Upper lobe of left lung (tissue), 6 donors: Measurements from ENCODE around the gene GLRX5. TPM values are rescaled to one million over a fixed set of nuclear protein-coding genes. Genes with fewer than 3 reads are reported as not detected.
"Not testable (repeated sequence)": the region's sequence is repeated elsewhere in the genome, so short reads cannot be mapped to it uniquely, and the experiment has no call there.

Source experiments
- ATAC-seq, 2 donors: fragments of 200-7000 bp; cut with Tn5 transposase; one replicate each; pipeline ENCODE4 v1.9.1; 2022; ENCODE audit warnings: mild to moderate bottlenecking in 2 of 2, moderate library complexity in 2 of 2; ENCODE audit not compliant: low FRiP score in 2 of 2
- DNase-seq, 2 donors: peaks; one replicate each; pipeline ENCODE4 v3.0.0-alpha.2; 2019 to 2020
- H3K27ac ChIP-seq, 4 donors: fragments of 200-600 bp; sonication (generic); one replicate each; pipeline ENCODE4 v1.5.1; 2016 to 2019
- H3K27me3 ChIP-seq, 4 donors: fragments of 200-600 bp; sonication (generic); one replicate each; pipeline ENCODE4 v1.5.1; 2017 to 2019
- H3K36me3 ChIP-seq, 4 donors: fragments of 200-600 bp; sonication (generic); one replicate each; pipeline ENCODE4 v1.5.1; 2016 to 2019
- H3K4me1 ChIP-seq, 4 donors: fragments of 200-600 bp; sonication (generic); one replicate each; pipeline ENCODE4 v1.5.1; 2018 to 2019
- H3K4me3 ChIP-seq, 4 donors: fragments of 200-600 bp; sonication (generic); one replicate each; pipeline ENCODE4 v1.5.1; 2017 to 2019; ENCODE audit warnings: mild to moderate bottlenecking in 2 of 4, moderate library complexity in 1 of 4
- H3K9me3 ChIP-seq, 4 donors: fragments of 200-600 bp; sonication (generic); one replicate each; pipeline ENCODE4 v1.5.1; 2018 to 2019
- CTCF ChIP-seq, 6 experiments: fragments of 450-650 bp in 4 of 6; fragments of 200-600 bp in 2 of 6; sonication (generic) in 2 of 6; IDR thresholded peaks; one replicate each; pipeline ENCODE4 v1.5.1; 2016 to 2019; ENCODE audit warnings: antibody characterized with exemption in 6 of 6
- EP300 ChIP-seq, 4 donors: sonication (generic); formaldehyde crosslinking; IDR thresholded peaks; one replicate each; pipeline ENCODE4 v1.5.1; 2017; ENCODE audit warnings: antibody characterized with exemption in 4 of 4, control low read depth in 2 of 4
- POLR2A ChIP-seq, 4 donors: fragments of 450-650 bp; IDR thresholded peaks; one replicate each; pipeline ENCODE4 v1.5.1; 2016 to 2017; ENCODE audit warnings: antibody characterized with exemption in 4 of 4, mild to moderate bottlenecking in 2 of 4
- POLR2AphosphoS5 ChIP-seq, 2 donors: sonication (generic); formaldehyde crosslinking; IDR thresholded peaks; one replicate each; pipeline ENCODE4 v1.5.1; 2017; ENCODE audit warnings: antibody characterized with exemption in 2 of 2
- WGBS, 2 donors: methylation state at CpG; one replicate each; pipeline ENCODE4 v1.1.5; 2017 to 2018; 5-methylcytosine and 5-hydroxymethylcytosine counted together
- total RNA-seq, 6 donors: library from RNA; depleted of rRNA in 4 of 6; stranded (reverse); fragments of >200 nt in 4 of 6; gene quantifications; one replicate each; pipeline versions ENCODE4 v1.1.0 to v1.2.1, GENCODE V29; 2016 to 2021
- donor health status: DM: no; HTN: no; CAD: no; lungs with moderate emphysema.
- donor health status: DM: no; HTN: yes; CAD: no; lungs with severe emphysema.

GLRX5 gene
- total RNA-seq, 6 donors from 2014 or later = 12.6 to 34.8 (median 25.0) TPM

- no peak overlapping the region for H3K4me3 ChIP-seq
- H3K27ac ChIP-seq = no peak overlapping the region
- H3K27me3 ChIP-seq = no peaks in the 10 kb centered on the region
- peaks cover 0 to 7% (median 0%) of the 10 kb centered on the region in 4 donors for H3K36me3 ChIP-seq
- TF ChIP-seq CTCF (IDR thresholded peaks at IDR 0.05) (no peak), POLR2AphosphoS5 (IDR thresholded peaks at IDR 0.05) (no peak), EP300 (IDR thresholded peaks at IDR 0.05) (no peak), POLR2A (IDR thresholded peaks at IDR 0.05) (no peak)
- 90 to 96% methylated on average over 6 of the region's 6 CpGs for WGBS, 2 donors
- peaks cover 17 to 35% (median 28%) of the 10 kb centered on the region in 4 donors for H3K4me1 ChIP-seq
- ATAC-seq (no peak), DNase-seq (no peak)
- no peaks in the 10 kb centered on the region for H3K9me3 ChIP-seq
Observed at GRCh38 chr14:95509495-95509894, 25.4 kb upstream of the GLRX5 start.

GRCh38 chr14:95510344-95510743 lies 24.5 kb upstream of the GLRX5 start:
- H3K36me3 ChIP-seq, H3K27me3 ChIP-seq, ATAC-seq, DNase-seq, H3K9me3 ChIP-seq, H3K27ac ChIP-seq, H3K4me3 ChIP-seq: not testable (repeated sequence)
- WGBS, 2 donors = 93 to 95% methylated on average over 9 of the region's 9 CpGs
- peaks cover 26 to 38% (median 37%) of the 10 kb centered on the region in 4 donors for H3K4me1 ChIP-seq

- Histone ChIP-seq H3K36me3 (peaks cover 0 to 7% (median 0%) of the 10 kb centered on the region in 4 donors), H3K4me1 (peaks cover 31 to 43% (median 41%) of the 10 kb centered on the region in 4 donors), H3K4me3 (no peak overlapping the region), H3K9me3 (no peaks in the 10 kb centered on the region), H3K27me3 (no peaks in the 10 kb centered on the region), H3K27ac (no peak overlapping the region)
- DNase-seq = no peak
- ATAC-seq = no peak
- TF ChIP-seq POLR2A (IDR thresholded peaks at IDR 0.05) (no peak), CTCF (IDR thresholded peaks at IDR 0.05) (no peak), POLR2AphosphoS5 (IDR thresholded peaks at IDR 0.05) (no peak), EP300 (IDR thresholded peaks at IDR 0.05) (no peak)
- 89 to 95% methylated on average over 5 of the region's 5 CpGs for WGBS, 2 donors
Observed at GRCh38 chr14:95510804-95511203, 24.0 kb upstream of the GLRX5 start.

GRCh38 chr14:95511687-95512086 lies 23.2 kb upstream of the GLRX5 start:
- H3K9me3 ChIP-seq = no peaks in the 10 kb centered on the region
- 84 to 91% methylated on average over 5 of the region's 5 CpGs for WGBS, 2 donors
- ATAC-seq (no peak), DNase-seq (no peak)
- H3K4me1 ChIP-seq = peaks cover 33 to 50% (median 39%) of the 10 kb centered on the region in 4 donors
- H3K4me3 ChIP-seq = no peak overlapping the region
- TF ChIP-seq POLR2A (IDR thresholded peaks at IDR 0.05) (no peak), CTCF (IDR thresholded peaks at IDR 0.05) (no peak), POLR2AphosphoS5 (IDR thresholded peaks at IDR 0.05) (no peak), EP300 (IDR thresholded peaks at IDR 0.05) (no peak)
- no peak overlapping the region for H3K27ac ChIP-seq
- H3K36me3 ChIP-seq = peaks cover 0 to 7% (median 0%) of the 10 kb centered on the region in 4 donors
- H3K27me3 ChIP-seq = no peaks in the 10 kb centered on the region

- WGBS, 2 donors = 70 to 73% methylated on average over 6 of the region's 6 CpGs
- H3K27me3 ChIP-seq = no peaks in the 10 kb centered on the region
- ATAC-seq (no peak), DNase-seq (peak in 1 of 2 donors; percentile 15)
- no peaks in the 10 kb centered on the region for H3K9me3 ChIP-seq
- TF ChIP-seq POLR2AphosphoS5 (IDR thresholded peaks at IDR 0.05) = no peak
- TF ChIP-seq EP300 (IDR thresholded peaks at IDR 0.05) = no peak
- no peak for TF ChIP-seq POLR2A (IDR thresholded peaks at IDR 0.05)
- no peak for TF ChIP-seq CTCF (IDR thresholded peaks at IDR 0.05)
- no peak overlapping the region for H3K4me3 ChIP-seq
- peaks cover 0 to 7% (median 0%) of the 10 kb centered on the region in 4 donors for H3K36me3 ChIP-seq
- no peak overlapping the region for H3K27ac ChIP-seq
- peaks cover 36 to 52% (median 40%) of the 10 kb centered on the region in 4 donors for H3K4me1 ChIP-seq
Observed at GRCh38 chr14:95513291-95513690, 21.6 kb upstream of the GLRX5 start.
